Gastrocnemius medialis (tissue), 4 donors: ENCODE results near the gene THADA. TPM values are rescaled to one million over a fixed set of nuclear protein-coding genes. Genes with fewer than 3 reads are reported as not detected.
"Not testable (repeated sequence)": the region's sequence is repeated elsewhere in the genome, so short reads cannot be mapped to it uniquely, and the experiment has no call there.

ENCODE experiments used
- ATAC-seq, 2 donors: fragments of 150-250 bp; one replicate each; pipeline ENCODE4 v1.9.1; 2016
- DNase-seq, 2 donors: peaks; one replicate each; pipeline ENCODE4 v3.0.0-alpha.2; 2019
- H3K27ac ChIP-seq, 4 donors: fragments of 200-600 bp; sonication (generic); 1 replicate in 1 of 4; 2 replicates in 3 of 4; pipeline ENCODE4 v1.5.1; 2016 to 2018; ENCODE audit warnings: mild to moderate bottlenecking in 2 of 4, moderate library complexity in 1 of 4
- H3K27me3 ChIP-seq, 3 donors: fragments of 200-600 bp; sonication (generic) in 2 of 3; 1 replicate in 1 of 3; 2 replicates in 2 of 3; pipeline versions ENCODE4 v1.5.1 to v1.6.0; 2016 to 2019; ENCODE audit warnings: mild to moderate bottlenecking in 1 of 3, moderate library complexity in 1 of 3
- H3K36me3 ChIP-seq, 2 donors: fragments of 200-600 bp; sonication (generic) in 1 of 2; one replicate each; pipeline ENCODE4 v1.5.1; 2017 to 2018
- H3K4me1 ChIP-seq, 2 donors: fragments of 200-600 bp; sonication (generic) in 1 of 2; one replicate each; pipeline ENCODE4 v1.5.1; 2016 to 2017; ENCODE audit warnings: mild to moderate bottlenecking in 2 of 2
- H3K4me3 ChIP-seq, 4 donors: fragments of 200-600 bp; sonication (generic) in 3 of 4; 1 replicate in 1 of 4; 2 replicates in 3 of 4; pipeline ENCODE4 v1.5.1; 2016 to 2019; ENCODE audit warnings: mild to moderate bottlenecking in 2 of 4
- H3K9me3 ChIP-seq, 3 donors: fragments of 200-600 bp; sonication (generic) in 2 of 3; 1 replicate in 1 of 3; 2 replicates in 2 of 3; pipeline ENCODE4 v1.5.1; 2016 to 2019
- CTCF ChIP-seq, 5 experiments: fragments of 450-650 bp in 3 of 5; fragments of 200-600 bp in 2 of 5; sonication (generic) in 2 of 5; IDR thresholded peaks in 4 of 5; conservative IDR thresholded peaks in 1 of 5; 1 replicate in 4 of 5; 2 replicates in 1 of 5; pipeline ENCODE4 v1.5.1; 2016 to 2019; ENCODE audit warnings: antibody characterized with exemption in 5 of 5, mild to moderate bottlenecking in 3 of 5, moderate library complexity in 3 of 5
- POLR2A ChIP-seq, 2 donors: fragments of 450-650 bp; IDR thresholded peaks; one replicate each; pipeline ENCODE4 v1.6.1; 2017; ENCODE audit warnings: antibody characterized with exemption in 2 of 2, mild to moderate bottlenecking in 2 of 2, moderate library complexity in 2 of 2
- in situ Hi-C, 4 donors: fragments of 200-750 bp; cut with MboI; loops; one replicate each; pipeline versions ENCODE4 v1.15.0 to v1.8.0; 2017; ENCODE audit warnings: low sequenced_read_pairs in 4 of 4
- intact Hi-C: fragments of 100-400 bp; cut with DNase I; formaldehyde crosslinking; loops from one replicate; pipeline ENCODE4 v1.15.1; 2023; ENCODE audit warnings: low total_unique reads
- total RNA-seq, 4 donors: library from RNA; depleted of rRNA; stranded (reverse); fragments of >200 nt; gene quantifications; one replicate each; pipeline versions ENCODE4 v1.1.0 to v1.2.3, GENCODE V29; 2016

The THADA gene
- total RNA-seq, 4 donors from 2014 or later: 13.6 to 19.0 (median 16.2) TPM

- H3K36me3 ChIP-seq: no peaks in the 10 kb centered on the region
- intact Hi-C loops: no loop called here
- H3K27ac ChIP-seq: no peak overlapping the region
- no peak overlapping the region for H3K4me3 ChIP-seq
- no peaks in the 10 kb centered on the region for H3K27me3 ChIP-seq
- TF ChIP-seq CTCF (IDR thresholded peaks at IDR 0.05 in 4 of 5, conservative IDR thresholded peaks at IDR 0.05 in 1 of 5) (no peak), POLR2A (IDR thresholded peaks at IDR 0.05) (no peak)
- H3K4me1 ChIP-seq: no peaks in the 10 kb centered on the region
- in situ Hi-C loops: no loop called here
- ATAC-seq (no peak), DNase-seq (no peak)
- no peaks in the 10 kb centered on the region for H3K9me3 ChIP-seq
Measured at GRCh38 chr2:43193652-43194120, 402.2 kb downstream of the THADA start.

GRCh38 chr2:43192744-43193651 is 402.8 kb downstream of the THADA start:
- in situ Hi-C loops: no loop called here
- Histone ChIP-seq H3K9me3 (no peaks in the 10 kb centered on the region), H3K4me3 (no peak overlapping the region), H3K27me3 (no peaks in the 10 kb centered on the region), H3K27ac (no peak overlapping the region), H3K4me1 (no peaks in the 10 kb centered on the region), H3K36me3 (no peaks in the 10 kb centered on the region)
- intact Hi-C loops: no loop called here
- no peak for TF ChIP-seq POLR2A (IDR thresholded peaks at IDR 0.05)
- TF ChIP-seq CTCF (IDR thresholded peaks at IDR 0.05 in 4 of 5, conservative IDR thresholded peaks at IDR 0.05 in 1 of 5): no peak
- ATAC-seq (no peak), DNase-seq (no peak)

GRCh38 chr2:43191947-43192516 is 403.8 kb downstream of the THADA start:
- TF ChIP-seq POLR2A (IDR thresholded peaks at IDR 0.05): no peak
- TF ChIP-seq CTCF (IDR thresholded peaks at IDR 0.05 in 4 of 5, conservative IDR thresholded peaks at IDR 0.05 in 1 of 5): no peak
- H3K36me3 ChIP-seq: no peaks in the 10 kb centered on the region
- H3K27me3 ChIP-seq: no peaks in the 10 kb centered on the region
- intact Hi-C loops: no loop called here
- ATAC-seq: no peak
- in situ Hi-C loops: no loop called here
- no peaks in the 10 kb centered on the region for H3K9me3 ChIP-seq
- H3K27ac ChIP-seq: no peak overlapping the region
- DNase-seq: no peak
- no peaks in the 10 kb centered on the region for H3K4me1 ChIP-seq
- no peak overlapping the region for H3K4me3 ChIP-seq

- H3K27me3 ChIP-seq: no peaks in the 10 kb centered on the region
- intact Hi-C loops: no loop called here
- H3K4me1 ChIP-seq: no peaks in the 10 kb centered on the region
- H3K9me3 ChIP-seq: no peaks in the 10 kb centered on the region
- in situ Hi-C loops: no loop called here
- TF ChIP-seq POLR2A (IDR thresholded peaks at IDR 0.05) (no peak), CTCF (IDR thresholded peaks at IDR 0.05 in 4 of 5, conservative IDR thresholded peaks at IDR 0.05 in 1 of 5) (no peak)
- DNase-seq: no peak
- no peaks in the 10 kb centered on the region for H3K36me3 ChIP-seq
- no peak for ATAC-seq
- no peak overlapping the region for H3K27ac ChIP-seq
- no peak overlapping the region for H3K4me3 ChIP-seq
Measured at GRCh38 chr2:43190311-43191052, 405.4 kb downstream of the THADA start.

- H3K36me3 ChIP-seq, ATAC-seq, in situ Hi-C loops, H3K9me3 ChIP-seq, H3K27ac ChIP-seq, DNase-seq, H3K27me3 ChIP-seq, H3K4me3 ChIP-seq, H3K4me1 ChIP-seq, intact Hi-C loops: not testable (repeated sequence)
Measured at GRCh38 chr2:43189861-43190260, 406.0 kb downstream of the THADA start.
